GM19193 (cell line): ENCODE measurements around the gene STXBP5L.

Source experiments
- POLR2A ChIP-seq: IDR thresholded peaks from 4 replicates; pipeline ENCODE4 v1.6.1; 2011; ENCODE audit not compliant: insufficient read depth, insufficient read length; ENCODE audit errors: extremely low read depth

STXBP5L gene

GRCh38 chr3:121295979-121296378, 388.0 kb downstream of the STXBP5L start:
- no peak for TF ChIP-seq POLR2A

GRCh38 chr3:121324320-121324719, 416.3 kb downstream of the STXBP5L start:
- no peak for TF ChIP-seq POLR2A

DNA sequence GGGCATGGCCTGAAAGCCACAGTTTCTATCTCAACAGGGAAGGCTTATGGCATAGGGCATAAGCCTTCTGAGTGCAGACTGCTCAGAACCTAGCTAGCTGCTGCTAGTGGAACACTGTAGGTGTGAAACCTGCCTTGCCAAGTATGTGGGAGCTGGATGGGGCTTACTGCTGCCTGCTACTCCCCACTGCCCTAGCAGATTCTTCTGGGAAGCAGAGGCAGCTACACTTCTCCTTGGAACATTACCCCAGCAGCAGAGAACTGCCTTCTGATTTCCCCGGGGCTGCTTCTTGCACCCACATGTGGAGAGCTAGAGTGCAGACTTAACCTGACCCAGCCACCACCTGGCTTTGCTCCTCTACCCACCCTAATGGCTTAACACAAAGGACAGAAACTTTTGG, 422.1 kb downstream of the STXBP5L start:
- no peak for TF ChIP-seq POLR2A

- TF ChIP-seq POLR2A: no peak
Observed at GRCh38 chr3:121330634-121331033, 422.6 kb downstream of the STXBP5L start.

DNA sequence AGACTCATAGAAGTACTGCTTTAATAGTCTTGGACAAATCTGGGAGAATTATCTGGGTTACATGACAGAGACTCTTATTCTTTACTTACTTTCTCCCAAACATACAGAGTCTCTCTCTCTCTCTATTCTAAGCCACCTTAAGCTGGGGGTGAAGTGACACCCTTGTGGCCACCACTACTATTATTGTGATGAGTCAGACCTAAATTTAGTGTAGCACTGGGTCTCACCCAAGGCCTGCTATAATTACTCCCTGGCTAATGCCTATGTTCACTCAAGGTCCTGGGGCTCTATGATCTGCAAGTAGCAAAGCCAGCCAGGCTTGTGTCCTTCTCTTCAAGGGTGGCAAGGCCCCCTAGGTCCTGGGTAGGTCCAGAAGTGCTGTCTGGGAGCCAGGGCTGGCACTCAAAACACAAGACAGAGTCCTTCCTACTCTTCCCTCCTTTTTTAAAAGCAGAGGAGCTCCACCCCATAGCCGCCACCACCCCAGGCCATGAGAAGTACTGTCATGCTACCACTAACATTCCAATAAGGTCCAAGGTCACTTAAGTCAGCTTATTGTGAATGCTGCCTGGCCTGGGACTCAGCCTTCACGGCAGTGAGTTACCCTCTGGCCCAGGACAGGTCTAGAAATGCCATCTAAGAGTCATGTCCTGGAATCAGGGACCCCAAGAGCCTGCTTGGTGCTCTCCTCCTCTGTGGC, 454.2 kb downstream of the STXBP5L start:
- no peak for TF ChIP-seq POLR2A

GRCh38 chr3:121399820-121400219, 491.8 kb downstream of the STXBP5L start:
- TF ChIP-seq POLR2A: no peak

DNA sequence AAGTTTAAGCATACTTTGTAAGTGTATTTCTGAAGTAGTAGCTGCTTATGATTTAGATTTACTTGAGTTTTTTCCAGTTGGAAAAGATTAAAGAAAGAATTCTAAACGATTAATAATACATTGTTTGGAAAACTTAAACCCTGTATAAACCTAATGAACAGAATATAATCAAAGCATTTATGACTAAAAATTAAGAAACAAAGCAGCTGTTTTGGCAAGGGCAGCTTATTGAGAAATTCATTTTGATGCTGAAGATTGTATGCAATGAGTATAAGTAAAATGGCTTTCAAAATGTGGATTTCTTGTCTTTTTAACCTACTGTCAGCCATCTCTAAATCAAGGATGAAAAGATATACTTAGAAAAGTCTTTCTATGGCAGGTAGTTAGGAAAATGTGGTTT, 497.6 kb downstream of the STXBP5L start:
- TF ChIP-seq POLR2A: no peak

DNA sequence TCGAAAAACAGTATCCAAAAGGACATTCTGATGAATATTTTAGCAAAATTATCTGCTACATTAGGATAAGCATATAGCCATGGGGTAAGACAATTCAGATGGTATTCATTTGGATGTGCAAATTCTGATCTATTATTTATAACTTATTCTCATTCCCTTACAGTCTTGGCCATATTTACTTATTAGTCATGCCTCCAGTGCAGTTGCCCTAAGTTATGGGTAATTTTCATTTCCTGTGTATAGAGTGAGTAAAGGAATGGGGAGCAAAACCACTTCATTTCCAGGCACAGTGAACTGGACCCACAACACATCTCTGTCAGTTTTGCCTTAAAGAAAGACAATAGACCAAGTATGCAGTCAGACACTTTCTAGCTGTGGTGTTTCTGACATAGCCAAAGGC, 503.5 kb downstream of the STXBP5L start:
- no peak for TF ChIP-seq POLR2A

DNA sequence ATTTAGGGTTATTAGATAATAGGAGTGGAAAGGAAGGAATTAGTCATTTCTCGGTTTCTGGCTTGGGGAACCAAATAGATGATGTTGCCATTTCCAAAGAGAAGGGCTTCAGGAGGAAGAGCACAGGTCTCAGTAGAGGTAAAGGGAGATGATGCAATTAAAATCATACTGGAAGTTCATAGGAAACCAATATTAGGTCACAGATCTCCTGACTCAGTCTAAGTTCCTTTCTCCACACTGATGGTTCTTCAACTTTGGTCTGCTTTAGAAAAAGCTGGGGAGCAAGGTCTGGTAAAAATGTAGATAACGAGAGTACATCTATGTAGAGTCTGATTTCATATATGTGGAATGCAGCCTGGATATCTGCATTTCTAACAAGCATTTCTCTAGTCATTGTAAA, 506.9 kb downstream of the STXBP5L start:
- no peak for TF ChIP-seq POLR2A

DNA sequence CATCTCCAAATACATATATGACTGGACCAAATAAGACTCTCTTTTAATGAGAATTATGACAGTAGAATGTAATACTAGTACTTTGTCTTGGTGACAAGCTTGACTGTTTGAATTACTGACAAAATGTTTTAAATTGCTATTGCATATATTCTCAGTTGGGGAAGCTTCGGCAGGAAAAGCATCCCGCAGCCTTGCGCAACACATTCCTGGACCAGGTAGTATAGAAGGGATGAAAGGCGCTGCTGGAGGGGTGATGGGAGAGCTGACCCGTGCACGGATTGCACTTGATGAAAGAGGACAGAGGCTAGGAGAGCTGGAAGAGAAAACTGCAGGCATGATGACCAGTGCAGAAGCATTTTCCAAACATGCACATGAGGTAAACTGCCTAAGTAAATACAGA, 510.2 kb downstream of the STXBP5L start:
- no peak for TF ChIP-seq POLR2A

DNA sequence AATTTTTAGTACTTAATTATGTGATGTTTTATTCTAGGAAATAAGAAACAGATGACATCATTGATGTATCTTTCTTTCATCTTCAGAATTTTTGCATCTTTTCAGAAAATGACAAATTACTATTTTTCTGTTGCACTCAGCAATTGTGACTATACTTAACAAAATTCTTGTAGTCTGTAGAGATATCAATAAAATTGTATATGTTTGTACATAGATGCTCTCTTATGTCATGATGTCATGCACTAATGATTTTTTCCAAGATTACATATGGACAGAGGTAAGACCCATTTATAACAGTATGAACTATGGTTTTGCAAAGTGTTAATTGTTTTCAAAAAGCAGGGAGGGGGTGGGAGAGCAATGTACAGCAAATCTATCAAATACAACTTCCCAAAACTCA, 516.5 kb downstream of the STXBP5L start:
- TF ChIP-seq POLR2A: no peak

DNA sequence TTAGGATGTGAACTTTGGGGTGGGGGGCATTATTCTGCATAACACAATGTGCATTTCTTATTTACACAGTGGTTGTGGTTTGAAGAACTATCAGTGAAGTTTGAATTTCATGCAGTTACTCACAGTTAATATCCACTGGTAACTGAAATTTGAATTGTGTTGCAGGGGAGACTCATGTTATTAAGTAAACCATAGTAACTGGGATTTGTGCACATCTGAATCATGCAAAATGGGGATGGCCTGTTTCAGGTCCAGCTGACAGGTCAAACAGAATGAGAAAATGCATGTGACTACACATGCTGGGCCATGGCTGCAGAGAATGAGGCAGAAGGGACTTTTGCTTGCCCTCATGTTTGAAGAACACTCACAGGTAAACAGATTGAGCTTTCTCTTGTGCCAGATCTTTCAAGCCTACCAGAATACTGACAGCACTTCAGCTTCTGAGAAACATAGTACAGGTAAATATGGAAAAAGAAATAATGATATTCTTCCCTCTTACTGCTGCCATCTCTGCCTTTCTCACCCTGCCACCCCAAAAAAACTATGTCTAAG, 522.7 kb downstream of the STXBP5L start:
- TF ChIP-seq POLR2A: no peak

GRCh38 chr3:121431726-121432517, 523.9 kb downstream of the STXBP5L start:
- no peak for TF ChIP-seq POLR2A

- no peak for TF ChIP-seq POLR2A
Observed at GRCh38 chr3:121436074-121436473, 528.1 kb downstream of the STXBP5L start.

DNA sequence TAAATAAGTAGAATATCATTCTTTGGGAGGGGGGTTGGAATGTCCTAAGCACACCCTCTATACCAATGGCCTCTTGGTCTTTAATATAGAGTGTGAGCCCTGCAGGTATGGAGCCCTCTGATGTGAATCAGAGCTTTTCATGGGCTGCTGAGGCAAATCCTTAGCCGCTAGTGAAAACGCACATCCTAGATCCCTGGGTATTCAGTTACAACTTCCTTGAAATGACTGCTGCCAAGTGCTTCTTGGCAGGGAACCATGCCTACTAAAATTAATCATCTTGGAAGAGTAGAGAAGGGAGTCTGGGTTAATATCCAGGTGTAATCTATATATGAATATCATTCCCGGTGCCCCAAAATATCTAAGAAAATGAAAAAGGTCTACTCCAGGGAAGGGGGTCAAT, 528.6 kb downstream of the STXBP5L start:
- no peak for TF ChIP-seq POLR2A

GRCh38 chr3:121443456-121443855, 535.5 kb downstream of the STXBP5L start:
- TF ChIP-seq POLR2A: no peak
